H9 (cell line): ENCODE results near the gene MRGPRF. TPM values are rescaled to one million over a fixed set of nuclear protein-coding genes. Genes with fewer than 3 reads are reported as not detected.

Source experiments
- DNase-seq: peaks from one replicate; pipeline ENCODE4 v3.0.0-alpha.2; 2017
- H2AFZ ChIP-seq: one replicate; pipeline ENCODE4 v1.6.1; 2013; ENCODE audit warnings: mild to moderate bottlenecking, low read length, control low read depth, moderate library complexity
- H2AK5ac ChIP-seq: 2 replicates; pipeline ENCODE4 v1.6.1; 2013; ENCODE audit warnings: low read length, control low read depth, mixed read lengths; ENCODE audit not compliant: insufficient read length
- H2BK120ac ChIP-seq: one replicate; pipeline ENCODE4 v1.6.1; 2013; ENCODE audit warnings: low read depth, mild to moderate bottlenecking, low read length, control low read depth, inconsistent platforms; ENCODE audit not compliant: poor library complexity, severe bottlenecking
- H2BK12ac ChIP-seq: 2 replicates; pipeline ENCODE4 v1.6.1; 2013; ENCODE audit warnings: low read length, control low read depth, mixed read lengths, low read depth; ENCODE audit not compliant: insufficient read length
- H2BK15ac ChIP-seq: 2 replicates; pipeline ENCODE4 v1.6.1; 2013; ENCODE audit warnings: low read depth, low read length, control low read depth
- H2BK20ac ChIP-seq: one replicate; pipeline ENCODE4 v1.6.1; 2013; ENCODE audit warnings: low read depth, mild to moderate bottlenecking, low read length, control low read depth, inconsistent platforms; ENCODE audit not compliant: poor library complexity, severe bottlenecking
- H2BK5ac ChIP-seq: 2 replicates; pipeline ENCODE4 v1.6.1; 2013; ENCODE audit warnings: low read length, control low read depth, mixed read lengths; ENCODE audit not compliant: insufficient read length
- H3K14ac ChIP-seq: 2 replicates; pipeline ENCODE4 v1.6.1; 2013; ENCODE audit warnings: low read length, control low read depth; ENCODE audit not compliant: insufficient read depth
- H3K18ac ChIP-seq: 2 replicates; pipeline ENCODE4 v1.6.1; 2013; ENCODE audit warnings: low read depth, mild to moderate bottlenecking, mixed read lengths, low read length, control low read depth; ENCODE audit not compliant: insufficient read length
- H3K23ac ChIP-seq: 2 replicates; pipeline ENCODE4 v1.6.1; 2013; ENCODE audit warnings: low read length, control low read depth, mixed read lengths, low read depth; ENCODE audit not compliant: insufficient read length
- H3K23me2 ChIP-seq: 2 replicates; pipeline ENCODE4 v1.6.1; 2013; ENCODE audit warnings: low read depth, mild to moderate bottlenecking, mixed read lengths, low read length, control low read depth; ENCODE audit not compliant: insufficient read length, poor library complexity, severe bottlenecking
- H3K27ac ChIP-seq: 2 replicates; pipeline ENCODE4 v1.5.1; 2013; ENCODE audit warnings: low read length, control low read depth, mixed read lengths, low read depth; ENCODE audit not compliant: insufficient read length
- H3K27me3 ChIP-seq: 2 replicates; pipeline ENCODE4 v1.6.1; 2013; ENCODE audit warnings: low read length, control low read depth, inconsistent platforms; ENCODE audit not compliant: insufficient read depth
- H3K4ac ChIP-seq: 2 replicates; pipeline ENCODE4 v1.6.1; 2013; ENCODE audit warnings: low read depth, mild to moderate bottlenecking, control low read depth, inconsistent platforms, low read length, moderate library complexity
- H3K4me1 ChIP-seq: 2 replicates; pipeline ENCODE4 v1.6.1; 2013; ENCODE audit warnings: low read length, control low read depth, inconsistent platforms; ENCODE audit not compliant: insufficient read depth
- H3K4me2 ChIP-seq: 2 replicates; pipeline ENCODE4 v1.6.1; 2013; ENCODE audit warnings: low read length, control low read depth, mixed read lengths; ENCODE audit not compliant: insufficient read length, insufficient read depth
- H3K56ac ChIP-seq: 2 replicates; pipeline ENCODE4 v1.6.1; 2013; ENCODE audit warnings: low read depth, mild to moderate bottlenecking, mixed read lengths, low read length, control low read depth; ENCODE audit not compliant: insufficient read length
- H3K79me1 ChIP-seq: 2 replicates; pipeline ENCODE4 v1.6.1; 2013; ENCODE audit warnings: low read depth, mild to moderate bottlenecking, moderate library complexity, low read length, control low read depth, inconsistent platforms; ENCODE audit not compliant: insufficient read depth, poor library complexity, severe bottlenecking
- H3K79me2 ChIP-seq: 2 replicates; pipeline ENCODE4 v1.6.1; 2013; ENCODE audit warnings: low read length, control low read depth, inconsistent platforms; ENCODE audit not compliant: insufficient read depth
- H3K9ac ChIP-seq: 2 replicates; pipeline ENCODE4 v1.6.1; 2013; ENCODE audit warnings: low read length, control low read depth, mixed read lengths; ENCODE audit not compliant: insufficient read length; ENCODE audit errors: extremely low read depth
- H3K9me3 ChIP-seq: one replicate; pipeline ENCODE4 v1.6.1; 2013; ENCODE audit warnings: low read depth, low read length, inconsistent platforms; ENCODE audit not compliant: control insufficient read depth
- H3T11ph ChIP-seq: one replicate; pipeline ENCODE4 v1.6.1; 2013; ENCODE audit warnings: mild to moderate bottlenecking, low read length, control low read depth, inconsistent platforms
- H4K20me1 ChIP-seq: one replicate; pipeline ENCODE4 v1.6.1; 2013; ENCODE audit not compliant: control insufficient read depth, insufficient read length, insufficient read depth
- H4K5ac ChIP-seq: 2 replicates; pipeline ENCODE4 v1.6.1; 2013; ENCODE audit warnings: low read depth, mild to moderate bottlenecking, mixed read lengths, low read length, control low read depth; ENCODE audit not compliant: insufficient read length
- H4K8ac ChIP-seq: replicated peaks from 2 replicates; pipeline ENCODE4 v1.6.1; 2013; ENCODE audit warnings: low read length, control low read depth, mixed read lengths, low read depth; ENCODE audit not compliant: insufficient read length
- H4K91ac ChIP-seq: 2 replicates; pipeline ENCODE4 v1.6.1; 2013; ENCODE audit warnings: low read depth, mild to moderate bottlenecking, moderate library complexity, mixed read lengths, low read length, control low read depth; ENCODE audit not compliant: insufficient read length
- H3K27ac Mint-ChIP-seq, 3 experiments: 2 replicates in 2 of 3; 3 replicates in 1 of 3; pipeline ENCODE4 v1.8.0; 2020 to 2021; ENCODE audit warnings: mixed read lengths in 3 of 3, mild to moderate bottlenecking in 1 of 3, moderate library complexity in 1 of 3
- H3K27me3 Mint-ChIP-seq: 2 replicates; pipeline ENCODE4 v1.8.0; 2021; ENCODE audit warnings: low read depth, mild to moderate bottlenecking, moderate library complexity, mixed read lengths
- H3K36me3 Mint-ChIP-seq, 3 experiments: 2 replicates in 2 of 3; 3 replicates in 1 of 3; pipeline ENCODE4 v1.8.0; 2020 to 2021; ENCODE audit warnings: low read depth in 3 of 3, mixed read lengths in 3 of 3; ENCODE audit not compliant: insufficient read depth in 1 of 3
- H3K4me1 Mint-ChIP-seq, 2 experiments: 2 replicates each; pipeline ENCODE4 v1.8.0; 2020; ENCODE audit warnings: mixed read lengths in 2 of 2
- H3K4me3 Mint-ChIP-seq, 2 experiments: 2 replicates in 1 of 2; 3 replicates in 1 of 2; pipeline ENCODE4 v1.8.0; 2020 to 2021; ENCODE audit warnings: mild to moderate bottlenecking in 2 of 2, mixed read lengths in 2 of 2, moderate library complexity in 1 of 2
- H3K9me3 Mint-ChIP-seq, 2 experiments: 2 replicates in 1 of 2; 3 replicates in 1 of 2; pipeline ENCODE4 v1.8.0; 2020; ENCODE audit warnings: mild to moderate bottlenecking in 2 of 2, mixed read lengths in 2 of 2, moderate library complexity in 1 of 2
- WGBS: extraction: QIAGEN DNeasy Blood & Tissue Kit; methylation state at CpG from one replicate; pipeline ENCODE4 v1.1.7; 2013; ENCODE audit warnings: missing lambda C conversion rate, low lambda C conversion rate, mixed read lengths; ENCODE audit not compliant: insufficient read length; ENCODE audit errors: extremely low coverage; 5-methylcytosine and 5-hydroxymethylcytosine counted together
- total RNA-seq: library from RNA; stranded (reverse); gene quantifications from 2 replicates; pipeline ENCODE4 v1.2.1, GENCODE V29; 2021
- TF ChIP-seq, protein P1 (sequence below): fragments of 200-600 bp; sonication (generic); conservative IDR thresholded peaks from 3 replicates; pipeline ENCODE4 v1.8.0; 2021; ENCODE audit warnings: antibody characterized with exemption, mild to moderate bottlenecking

Gene MRGPRF
- total RNA-seq, 1 experiment from 2014 or later, result 4.0 TPM

DNA sequence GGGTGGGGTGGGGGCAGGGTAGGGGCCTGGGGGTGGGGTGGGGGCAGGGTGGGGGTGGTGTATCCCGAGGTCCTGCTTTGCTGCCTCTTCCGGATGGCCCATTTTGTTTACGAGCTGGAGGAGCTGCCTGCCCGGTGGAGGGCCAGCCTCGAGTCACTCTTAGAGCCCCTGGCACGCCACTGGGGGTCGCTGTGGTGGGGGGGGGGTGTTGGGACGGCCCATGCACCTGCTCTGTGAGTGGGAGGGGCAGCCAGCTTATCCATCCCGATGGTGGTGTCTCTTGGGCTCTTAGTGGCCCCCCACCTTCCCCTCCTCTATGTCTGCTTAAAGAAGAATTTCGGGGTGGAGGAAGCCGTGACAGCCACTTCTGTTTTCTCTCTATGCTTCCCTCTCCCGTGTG lies 56.9 kb downstream of the MRGPRF start:
- WGBS, result no CpG with 5 or more reads among the region's 12 CpGs
- no peaks in the 10 kb centered on the region for H3K79me2 ChIP-seq
- no peak overlapping the region for H3K23ac ChIP-seq
- Mint-ChIP-seq H3K9me3 (no peaks in the 10 kb centered on the region; a peak in 1 of 5 replicates), H3K27me3 (no peaks in the 10 kb centered on the region; the same call in 1 of the 2 replicates), H3K27ac (no peak overlapping the region), H3K4me1 (peaks cover 4 to 16% of the 10 kb centered on the region in 2 experiments), H3K4me3 (no peak overlapping the region), H3K36me3 (no peaks in the 10 kb centered on the region)
- no peak overlapping the region for H2BK20ac ChIP-seq
- H3K56ac ChIP-seq, result no peak overlapping the region
- no peak overlapping the region for H2BK120ac ChIP-seq
- H4K20me1 ChIP-seq, result no peaks in the 10 kb centered on the region
- H3K4ac ChIP-seq, result no peak overlapping the region
- H3K79me1 ChIP-seq, result no peaks in the 10 kb centered on the region
- no peak overlapping the region for H2BK12ac ChIP-seq
- H3K18ac ChIP-seq, result no peak overlapping the region
- TF ChIP-seq, protein P1, sequence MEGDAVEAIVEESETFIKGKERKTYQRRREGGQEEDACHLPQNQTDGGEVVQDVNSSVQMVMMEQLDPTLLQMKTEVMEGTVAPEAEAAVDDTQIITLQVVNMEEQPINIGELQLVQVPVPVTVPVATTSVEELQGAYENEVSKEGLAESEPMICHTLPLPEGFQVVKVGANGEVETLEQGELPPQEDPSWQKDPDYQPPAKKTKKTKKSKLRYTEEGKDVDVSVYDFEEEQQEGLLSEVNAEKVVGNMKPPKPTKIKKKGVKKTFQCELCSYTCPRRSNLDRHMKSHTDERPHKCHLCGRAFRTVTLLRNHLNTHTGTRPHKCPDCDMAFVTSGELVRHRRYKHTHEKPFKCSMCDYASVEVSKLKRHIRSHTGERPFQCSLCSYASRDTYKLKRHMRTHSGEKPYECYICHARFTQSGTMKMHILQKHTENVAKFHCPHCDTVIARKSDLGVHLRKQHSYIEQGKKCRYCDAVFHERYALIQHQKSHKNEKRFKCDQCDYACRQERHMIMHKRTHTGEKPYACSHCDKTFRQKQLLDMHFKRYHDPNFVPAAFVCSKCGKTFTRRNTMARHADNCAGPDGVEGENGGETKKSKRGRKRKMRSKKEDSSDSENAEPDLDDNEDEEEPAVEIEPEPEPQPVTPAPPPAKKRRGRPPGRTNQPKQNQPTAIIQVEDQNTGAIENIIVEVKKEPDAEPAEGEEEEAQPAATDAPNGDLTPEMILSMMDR, result peak; percentile 67
- no peaks in the 10 kb centered on the region for H3K27me3 ChIP-seq
- no peak overlapping the region for H4K91ac ChIP-seq
- H3T11ph ChIP-seq, result no peak overlapping the region
- no peak overlapping the region for H2AFZ ChIP-seq
- H3K27ac ChIP-seq, result no peak overlapping the region
- H3K23me2 ChIP-seq, result no peaks in the 10 kb centered on the region
- H3K9me3 ChIP-seq, result no peaks in the 10 kb centered on the region
- H3K4me1 ChIP-seq, result no peaks in the 10 kb centered on the region; the same call in 1 of the 2 replicates
- no peak overlapping the region for H4K5ac ChIP-seq
- no peak overlapping the region for H4K8ac ChIP-seq
- no peak overlapping the region for H2BK15ac ChIP-seq
- H2AK5ac ChIP-seq, result no peak overlapping the region
- no peak overlapping the region for H3K9ac ChIP-seq
- no peak overlapping the region for H2BK5ac ChIP-seq
- no peak overlapping the region for H3K14ac ChIP-seq
- peak; percentile 77 for DNase-seq
- no peak overlapping the region for H3K4me2 ChIP-seq
